HUES48 (cell line): ENCODE data around the gene DMC1.
"Not testable (repeated sequence)": the region's sequence is repeated elsewhere in the genome, so short reads cannot be mapped to it uniquely, and the experiment has no call there.

Experiments
- H3K27ac ChIP-seq: one replicate; pipeline ENCODE4 v1.7.0; 2013; ENCODE audit warnings: low read depth, low read length, inconsistent platforms
- H3K27me3 ChIP-seq: 2 replicates; pipeline ENCODE4 v1.6.1; 2013; ENCODE audit warnings: mild to moderate bottlenecking, low read length; ENCODE audit not compliant: control insufficient read depth, insufficient read depth
- H3K36me3 ChIP-seq: 2 replicates; pipeline ENCODE4 v1.6.1; 2013; ENCODE audit warnings: low read length; ENCODE audit not compliant: control insufficient read depth, insufficient read depth
- H3K4me1 ChIP-seq: 2 replicates; pipeline ENCODE4 v1.6.1; 2013; ENCODE audit warnings: mild to moderate bottlenecking, low read length; ENCODE audit not compliant: control insufficient read depth, insufficient read depth
- H3K4me3 ChIP-seq: 2 replicates; pipeline ENCODE4 v1.5.1; 2013; ENCODE audit warnings: mild to moderate bottlenecking, low read depth, low read length
- H3K9ac ChIP-seq: 2 replicates; pipeline ENCODE4 v1.6.1; 2013; ENCODE audit warnings: mild to moderate bottlenecking, low read depth, low read length, moderate library complexity
- H3K9me3 ChIP-seq: 2 replicates; pipeline ENCODE4 v1.6.1; 2013; ENCODE audit warnings: low read length; ENCODE audit not compliant: control insufficient read depth, insufficient read depth

Gene DMC1

GRCh38 chr22:38482662-38483308 is 87.2 kb downstream of the DMC1 start:
- H3K9ac ChIP-seq: no peak overlapping the region
- H3K9me3 ChIP-seq: no peaks in the 10 kb centered on the region
- H3K27me3 ChIP-seq: no peaks in the 10 kb centered on the region
- peaks cover 79% of the 10 kb centered on the region for H3K36me3 ChIP-seq
- no peak overlapping the region for H3K27ac ChIP-seq
- H3K4me1 ChIP-seq: peaks cover 4% of the 10 kb centered on the region; the same call in 1 of the 2 replicates
- H3K4me3 ChIP-seq: no peak overlapping the region

GRCh38 chr22:38481871-38482332 is 88.1 kb downstream of the DMC1 start:
- Histone ChIP-seq H3K9ac (no peak overlapping the region), H3K4me1 (peaks cover 4% of the 10 kb centered on the region; the same call in 1 of the 2 replicates), H3K27ac (no peak overlapping the region), H3K36me3 (peaks cover 71% of the 10 kb centered on the region), H3K4me3 (no peak overlapping the region), H3K27me3 (no peaks in the 10 kb centered on the region), H3K9me3 (no peaks in the 10 kb centered on the region)

GRCh38 chr22:38481162-38481870 is 88.7 kb downstream of the DMC1 start:
- Histone ChIP-seq H3K4me1 (peaks cover 4% of the 10 kb centered on the region; the same call in 1 of the 2 replicates), H3K27ac (no peak overlapping the region), H3K9ac (no peak overlapping the region), H3K4me3 (no peak overlapping the region), H3K9me3 (no peaks in the 10 kb centered on the region), H3K27me3 (no peaks in the 10 kb centered on the region), H3K36me3 (peaks cover 65% of the 10 kb centered on the region)

GRCh38 chr22:38479096-38479837 is 90.7 kb downstream of the DMC1 start:
- peaks cover 46% of the 10 kb centered on the region for H3K36me3 ChIP-seq
- H3K9ac ChIP-seq: no peak overlapping the region
- H3K9me3 ChIP-seq: no peaks in the 10 kb centered on the region
- peak overlapping the region; percentile 6 for H3K27ac ChIP-seq
- H3K4me3 ChIP-seq: no peak overlapping the region
- no peaks in the 10 kb centered on the region for H3K4me1 ChIP-seq
- H3K27me3 ChIP-seq: no peaks in the 10 kb centered on the region

GRCh38 chr22:38477585-38477984 is 92.4 kb downstream of the DMC1 start:
- H3K4me3 ChIP-seq: no peak overlapping the region
- H3K36me3 ChIP-seq: peaks cover 29% of the 10 kb centered on the region
- H3K9ac ChIP-seq: no peak overlapping the region
- H3K27ac ChIP-seq: peak overlapping the region; percentile 4
- H3K4me1 ChIP-seq: no peaks in the 10 kb centered on the region
- no peaks in the 10 kb centered on the region for H3K9me3 ChIP-seq
- no peaks in the 10 kb centered on the region for H3K27me3 ChIP-seq

GRCh38 chr22:38474003-38474607 is 95.9 kb downstream of the DMC1 start:
- no peaks in the 10 kb centered on the region for H3K27me3 ChIP-seq
- no peak overlapping the region for H3K4me3 ChIP-seq
- no peaks in the 10 kb centered on the region for H3K9me3 ChIP-seq
- no peak overlapping the region for H3K9ac ChIP-seq
- no peaks in the 10 kb centered on the region for H3K4me1 ChIP-seq
- peaks cover 3% of the 10 kb centered on the region for H3K36me3 ChIP-seq
- no peak overlapping the region for H3K27ac ChIP-seq

- H3K9me3 ChIP-seq: no peaks in the 10 kb centered on the region
- no peak overlapping the region for H3K9ac ChIP-seq
- peaks cover 18% of the 10 kb centered on the region for H3K27me3 ChIP-seq
- no peaks in the 10 kb centered on the region; the same call in 1 of the 2 replicates for H3K36me3 ChIP-seq
- no peak overlapping the region for H3K4me3 ChIP-seq
- peaks cover 5% of the 10 kb centered on the region; the same call in 1 of the 2 replicates for H3K4me1 ChIP-seq
- no peak overlapping the region for H3K27ac ChIP-seq
These were observed 98.7 kb downstream of the DMC1 start for GRCh38 chr22:38471237-38471636.

GRCh38 chr22:38470179-38470578 is 99.8 kb downstream of the DMC1 start:
- H3K9ac ChIP-seq, H3K4me1 ChIP-seq, H3K36me3 ChIP-seq, H3K4me3 ChIP-seq, H3K27ac ChIP-seq, H3K9me3 ChIP-seq: not testable (repeated sequence)
- H3K27me3 ChIP-seq: peaks cover 22% of the 10 kb centered on the region

- Histone ChIP-seq H3K27me3 (peaks cover 22% of the 10 kb centered on the region), H3K27ac (no peak overlapping the region), H3K36me3 (no peaks in the 10 kb centered on the region), H3K4me1 (peaks cover 5% of the 10 kb centered on the region; the same call in 1 of the 2 replicates), H3K4me3 (no peak overlapping the region), H3K9ac (no peak overlapping the region), H3K9me3 (no peaks in the 10 kb centered on the region)
These were observed 100.6 kb downstream of the DMC1 start for GRCh38 chr22:38469306-38469781.
